Endothelial cell of umbilical vein (primary cell): ENCODE measurements around the gene WDR82. TPM values are rescaled to one million over a fixed set of nuclear protein-coding genes. Genes with fewer than 3 reads are reported as not detected.

Experiments
- BruUV-seq: library from RNA; stranded (reverse); fragments of 400-500 nt; replicated peaks from 2 replicates; lab custom pipeline; 2021; lab: Mats Ljungman, UMichigan
- CTCF ChIA-PET: fragments of 300-600, 350-600 bp; sonication (Branson Sonifier 250); formaldehyde crosslinking; loops from one replicate; lab custom pipeline; 2021; ENCODE audit warnings: antibody characterized with exemption, inconsistent platforms; lab: Charles Lee
- POLR2A ChIA-PET: fragments of 300-600, 350-600 bp; sonication (Branson Sonifier 250); formaldehyde crosslinking; loops from one replicate; lab custom pipeline; 2021; ENCODE audit warnings: antibody characterized with exemption, inconsistent platforms; lab: Charles Lee
- DNase-seq: peaks from one replicate; pipeline ENCODE4 v3.0.0-alpha.2; 2011; ENCODE audit warnings: low read depth, low spot score
- FAIRE-seq: peaks from 2 replicates; lab custom pipeline; 2011; peaks lifted over from hg19 to GRCh38; lab: Jason Lieb, UNC
- H2AFZ ChIP-seq: 2 replicates; pipeline ENCODE4 v1.6.0; 2012; ENCODE audit warnings: low read depth, low read length, control low read depth, inconsistent platforms
- H3K27ac ChIP-seq: 2 replicates; pipeline ENCODE4 v1.5.1; 2011; ENCODE audit warnings: low read depth, mild to moderate bottlenecking, control low read depth, low read length, moderate library complexity; ENCODE audit not compliant: insufficient read depth
- H3K27me3 ChIP-seq, 2 experiments: 2 replicates each; pipeline versions ENCODE4 v1.6.0 to v1.6.1; 2011; ENCODE audit warnings: low read length in 2 of 2, mixed read lengths in 1 of 2; ENCODE audit not compliant: control insufficient read depth in 2 of 2, insufficient read depth in 2 of 2
- H3K36me3 ChIP-seq, 2 experiments: 2 replicates in 1 of 2; 3 replicates in 1 of 2; pipeline ENCODE4 v1.5.1; 2011; ENCODE audit warnings: low read length in 2 of 2, mild to moderate bottlenecking in 1 of 2, moderate library complexity in 1 of 2; ENCODE audit not compliant: control insufficient read depth in 2 of 2, insufficient read depth in 2 of 2; ENCODE audit errors: extremely low read depth in 1 of 2
- H3K4me1 ChIP-seq: 3 replicates; pipeline ENCODE4 v1.5.1; 2011; ENCODE audit warnings: mild to moderate bottlenecking, low read length; ENCODE audit not compliant: control insufficient read depth, insufficient read depth; ENCODE audit errors: extremely low read depth
- H3K4me2 ChIP-seq: 2 replicates; pipeline ENCODE4 v1.6.1; 2011; ENCODE audit warnings: low read length, control low read depth, mixed read lengths; ENCODE audit not compliant: insufficient read depth
- H3K4me3 ChIP-seq, 3 experiments: fragments of 200-600 bp in 1 of 3; sonication (generic), shearing (Covaris generic) in 1 of 3; replicated peaks in 1 of 3; 2 replicates each; pipeline ENCODE4 v1.5.1; 2011 to 2016; ENCODE audit warnings: control low read depth in 3 of 3, low read length in 3 of 3, mild to moderate bottlenecking in 2 of 3, inconsistent platforms in 1 of 3, low read depth in 1 of 3, moderate library complexity in 1 of 3; ENCODE audit not compliant: insufficient read depth in 1 of 3
- H3K79me2 ChIP-seq: 2 replicates; pipeline ENCODE4 v1.6.0; 2012; ENCODE audit warnings: low read length, inconsistent platforms; ENCODE audit not compliant: control insufficient read depth, insufficient read depth
- H3K9ac ChIP-seq: replicated peaks from 2 replicates; pipeline ENCODE3; 2011; ENCODE audit warnings: low read length, control low read depth; ENCODE audit not compliant: insufficient read depth; ENCODE audit errors: extremely low read depth
- H3K9me1 ChIP-seq: replicated peaks from 3 replicates; pipeline ENCODE4 v1.6.0; 2011; ENCODE audit warnings: mild to moderate bottlenecking, low read length; ENCODE audit not compliant: control insufficient read depth, insufficient read depth; ENCODE audit errors: extremely low read depth
- H3K9me3 ChIP-seq: replicated peaks from 2 replicates; pipeline ENCODE4 v1.5.1; 2012; ENCODE audit warnings: low read length, inconsistent platforms; ENCODE audit not compliant: control insufficient read depth, insufficient read depth
- H4K20me1 ChIP-seq: replicated peaks from 2 replicates; pipeline ENCODE3; 2011; ENCODE audit warnings: mild to moderate bottlenecking, low read length; ENCODE audit not compliant: control insufficient read depth, insufficient read depth; ENCODE audit errors: extremely low read depth
- CTCF ChIP-seq, 2 donors: IDR thresholded peaks; 1 replicate in 1 of 2; 2 replicates in 1 of 2; pipeline ENCODE4 v1.5.1; 2011; ENCODE audit warnings: low read length in 2 of 2, mild to moderate bottlenecking in 2 of 2, moderate library complexity in 2 of 2, control low read depth in 1 of 2, inconsistent platforms in 1 of 2, low read depth in 1 of 2; ENCODE audit not compliant: insufficient read depth in 1 of 2; ENCODE audit errors: extremely low read depth in 1 of 2
- EZH2 ChIP-seq: IDR thresholded peaks from 2 replicates; pipeline ENCODE4 v1.6.1; 2012; ENCODE audit warnings: borderline replicate concordance, low read depth, mild to moderate bottlenecking, moderate library complexity, low read length, inconsistent platforms; ENCODE audit not compliant: severe bottlenecking
- FOS ChIP-seq: IDR thresholded peaks from 2 replicates; pipeline ENCODE4 v1.6.1; 2011; ENCODE audit warnings: mild to moderate bottlenecking, low read length, moderate library complexity, borderline replicate concordance; ENCODE audit not compliant: insufficient read depth
- GATA2 ChIP-seq: IDR thresholded peaks from 2 replicates; pipeline ENCODE4 v1.7.0; 2011; ENCODE audit warnings: low read depth, mild to moderate bottlenecking, moderate library complexity, mixed read lengths, low read length; ENCODE audit not compliant: insufficient read length, insufficient read depth
- JUN ChIP-seq: IDR thresholded peaks from 2 replicates; pipeline ENCODE4 v1.6.1; 2011; ENCODE audit warnings: borderline replicate concordance, low read depth; ENCODE audit not compliant: insufficient read length, insufficient read depth
- MAX ChIP-seq: IDR thresholded peaks from 2 replicates; pipeline ENCODE4 v1.6.1; 2011; ENCODE audit not compliant: insufficient read depth, insufficient read length
- MYC ChIP-seq: IDR thresholded peaks from one replicate; pipeline ENCODE4 v1.6.1; 2011; ENCODE audit warnings: mild to moderate bottlenecking, low read depth, low read length
- POLR2A ChIP-seq: IDR thresholded peaks from 2 replicates; pipeline ENCODE4 v1.6.1; 2012; ENCODE audit warnings: low read depth, mild to moderate bottlenecking, control low read depth, low read length
- POLR2AphosphoS5 ChIP-seq: IDR thresholded peaks from 2 replicates; pipeline ENCODE4 v1.6.1; 2012; ENCODE audit warnings: low read depth, mild to moderate bottlenecking, control low read depth, low read length, moderate library complexity; ENCODE audit not compliant: insufficient read depth
- dilution Hi-C: fragments of 300-500 bp; cut with MboI; formaldehyde crosslinking; loops from one replicate; pipeline ENCODE4 v1.15.0; 2019; ENCODE audit warnings: low sequenced_read_pairs; ENCODE audit not compliant: extremely low pct_ligation_motif_present
- intact Hi-C: fragments of 100-400 bp; cut with micrococcal nuclease; formaldehyde crosslinking; loops from one replicate; pipeline ENCODE4 v1.10.0; 2022
- polyA plus RNA-seq, 4 experiments: library from polyadenylated mRNA; depleted of rRNA in 3 of 4; stranded (reverse) in 3 of 4; unstranded in 1 of 4; fragments of >200 nt; gene quantifications; 2 replicates each; pipeline versions ENCODE4 v1.2.1 to v1.2.3, GENCODE V29; 2011 to 2012; ENCODE audit warnings: missing spikeins in 1 of 4
- total RNA-seq: library from RNA; stranded (reverse); gene quantifications from 2 replicates; pipeline ENCODE4 v1.2.3, GENCODE V29; 2021

Gene WDR82
- total and polyA plus RNA-seq, 2 donors (not counting 3 experiments of a cell fraction or from before 2014, with no cell fraction given), result 39.9 to 71.3 TPM

GRCh38 chr3:52281981-52282801, 3.7 kb upstream of the WDR82 start:
- Histone ChIP-seq H3K4me2 (no peak overlapping the region), H4K20me1 (no peaks in the 10 kb centered on the region), H3K4me1 (peaks cover 21% of the 10 kb centered on the region), H3K4me3 (no peak overlapping the region), H3K9ac (no peak overlapping the region), H3K36me3 (no peaks in the 10 kb centered on the region), H3K9me1 (no peaks in the 10 kb centered on the region), H3K27ac (no peak overlapping the region), H3K27me3 (no peaks in the 10 kb centered on the region), H3K9me3 (no peaks in the 10 kb centered on the region), H3K79me2 (peaks cover 10% of the 10 kb centered on the region), H2AFZ (no peak overlapping the region)
- no TSS peak for BruUV-seq
- TF ChIP-seq FOS (no peak), JUN (no peak), GATA2 (no peak), MYC (no peak), EZH2 (no peak), POLR2AphosphoS5 (no peak), CTCF (IDR thresholded peaks at IDR 0.05; ENCODE audit: extremely low read depth in 1 of 2, insufficient read depth in 1 of 2, low read depth in 1 of 2, low read length in 2 of 2) (no peak), POLR2A (no peak), MAX (no peak)
- intact Hi-C loops, result no loop called here
- no peak for FAIRE-seq
- no peak for DNase-seq
- CTCF ChIA-PET, result interaction anchor here (1.2 to 2.0 kb wide), 3 partner anchors 13 to 57 kb away, joined by 4 to 7 read pairs (median 4); no protein-coding TSS in a partner anchor
- dilution Hi-C loops, result no loop called here
- POLR2A ChIA-PET, result no interaction called here
